GM11168 (cell line): ENCODE data around the gene GNB1L.
"Not testable (repeated sequence)": the region's sequence is repeated elsewhere in the genome, so short reads cannot be mapped to it uniquely, and the experiment has no call there.

ENCODE experiments used
- in situ Hi-C: fragments of 300-500 bp; cut with MboI; formaldehyde crosslinking; loops from one replicate; pipeline ENCODE4 v1.12.0; 2022; ENCODE audit warnings: low sequenced_read_pairs; ENCODE audit not compliant: unreplicated experiment

The GNB1L gene

GRCh38 chr22:19846620-19847344 lies 7.9 kb downstream of the GNB1L start:
- in situ Hi-C loops, result no loop called here

- in situ Hi-C loops, result no loop called here
Observed at GRCh38 chr22:19845054-19845722, 9.5 kb downstream of the GNB1L start.

- in situ Hi-C loops, result no loop called here
Observed at GRCh38 chr22:19844377-19845053, 10.2 kb downstream of the GNB1L start.

- in situ Hi-C loops, result no loop called here
Observed at GRCh38 chr22:19843857-19844376, 10.8 kb downstream of the GNB1L start.

- in situ Hi-C loops, result no loop called here
Observed at GRCh38 chr22:19843107-19843856, 11.4 kb downstream of the GNB1L start.

- in situ Hi-C loops, result no loop called here
Observed at GRCh38 chr22:19842393-19843106, 12.1 kb downstream of the GNB1L start.

GRCh38 chr22:19841641-19842392 lies 12.9 kb downstream of the GNB1L start:
- in situ Hi-C loops, result no loop called here

- in situ Hi-C loops, result no loop called here
Observed at GRCh38 chr22:19840955-19841640, 13.6 kb downstream of the GNB1L start.

- in situ Hi-C loops, result no loop called here
Observed at GRCh38 chr22:19840059-19840458, 14.6 kb downstream of the GNB1L start.

GRCh38 chr22:19837915-19838314 lies 16.8 kb downstream of the GNB1L start:
- in situ Hi-C loops, result no loop called here

GRCh38 chr22:19836512-19836911 lies 18.2 kb downstream of the GNB1L start:
- in situ Hi-C loops, result no loop called here

GRCh38 chr22:19834599-19834998 lies 20.1 kb downstream of the GNB1L start:
- in situ Hi-C loops, result no loop called here

- in situ Hi-C loops, result not testable (repeated sequence)
Observed at GRCh38 chr22:19833327-19833726, 21.3 kb downstream of the GNB1L start.

GRCh38 chr22:19832476-19833108 lies 22.1 kb downstream of the GNB1L start:
- in situ Hi-C loops, result no loop called here

- in situ Hi-C loops, result not testable (repeated sequence)
Observed at GRCh38 chr22:19831979-19832378, 22.7 kb downstream of the GNB1L start.

- in situ Hi-C loops, result no loop called here
Observed at GRCh38 chr22:19831016-19831415, 23.7 kb downstream of the GNB1L start.

GRCh38 chr22:19828035-19828401 lies 26.7 kb downstream of the GNB1L start:
- in situ Hi-C loops, result no loop called here

- in situ Hi-C loops, result no loop called here
Observed at GRCh38 chr22:19827341-19828034, 27.2 kb downstream of the GNB1L start.
